H9 (cell line): ENCODE measurements around the gene ADSS1. TPM values are rescaled to one million over a fixed set of nuclear protein-coding genes. Genes with fewer than 3 reads are reported as not detected.
A peak's percentile ranks its signal among the peaks of the same experiment; 100 is the strongest.

ENCODE experiments used
- DNase-seq: peaks from one replicate; pipeline ENCODE4 v3.0.0-alpha.2; 2017
- H2AFZ ChIP-seq: one replicate; pipeline ENCODE4 v1.6.1; 2013; ENCODE audit warnings: mild to moderate bottlenecking, low read length, control low read depth, moderate library complexity
- H2AK5ac ChIP-seq: 2 replicates; pipeline ENCODE4 v1.6.1; 2013; ENCODE audit warnings: low read length, control low read depth, mixed read lengths; ENCODE audit not compliant: insufficient read length
- H2BK120ac ChIP-seq: one replicate; pipeline ENCODE4 v1.6.1; 2013; ENCODE audit warnings: low read depth, mild to moderate bottlenecking, low read length, control low read depth, inconsistent platforms; ENCODE audit not compliant: poor library complexity, severe bottlenecking
- H2BK12ac ChIP-seq: 2 replicates; pipeline ENCODE4 v1.6.1; 2013; ENCODE audit warnings: low read length, control low read depth, mixed read lengths, low read depth; ENCODE audit not compliant: insufficient read length
- H2BK15ac ChIP-seq: 2 replicates; pipeline ENCODE4 v1.6.1; 2013; ENCODE audit warnings: low read depth, low read length, control low read depth
- H2BK20ac ChIP-seq: one replicate; pipeline ENCODE4 v1.6.1; 2013; ENCODE audit warnings: low read depth, mild to moderate bottlenecking, low read length, control low read depth, inconsistent platforms; ENCODE audit not compliant: poor library complexity, severe bottlenecking
- H2BK5ac ChIP-seq: 2 replicates; pipeline ENCODE4 v1.6.1; 2013; ENCODE audit warnings: low read length, control low read depth, mixed read lengths; ENCODE audit not compliant: insufficient read length
- H3K14ac ChIP-seq: 2 replicates; pipeline ENCODE4 v1.6.1; 2013; ENCODE audit warnings: low read length, control low read depth; ENCODE audit not compliant: insufficient read depth
- H3K18ac ChIP-seq: 2 replicates; pipeline ENCODE4 v1.6.1; 2013; ENCODE audit warnings: low read depth, mild to moderate bottlenecking, mixed read lengths, low read length, control low read depth; ENCODE audit not compliant: insufficient read length
- H3K23ac ChIP-seq: 2 replicates; pipeline ENCODE4 v1.6.1; 2013; ENCODE audit warnings: low read length, control low read depth, mixed read lengths, low read depth; ENCODE audit not compliant: insufficient read length
- H3K23me2 ChIP-seq: 2 replicates; pipeline ENCODE4 v1.6.1; 2013; ENCODE audit warnings: low read depth, mild to moderate bottlenecking, mixed read lengths, low read length, control low read depth; ENCODE audit not compliant: insufficient read length, poor library complexity, severe bottlenecking
- H3K27ac ChIP-seq: 2 replicates; pipeline ENCODE4 v1.5.1; 2013; ENCODE audit warnings: low read length, control low read depth, mixed read lengths, low read depth; ENCODE audit not compliant: insufficient read length
- H3K27me3 ChIP-seq: 2 replicates; pipeline ENCODE4 v1.6.1; 2013; ENCODE audit warnings: low read length, control low read depth, inconsistent platforms; ENCODE audit not compliant: insufficient read depth
- H3K4ac ChIP-seq: 2 replicates; pipeline ENCODE4 v1.6.1; 2013; ENCODE audit warnings: low read depth, mild to moderate bottlenecking, control low read depth, inconsistent platforms, low read length, moderate library complexity
- H3K4me1 ChIP-seq: 2 replicates; pipeline ENCODE4 v1.6.1; 2013; ENCODE audit warnings: low read length, control low read depth, inconsistent platforms; ENCODE audit not compliant: insufficient read depth
- H3K4me2 ChIP-seq: 2 replicates; pipeline ENCODE4 v1.6.1; 2013; ENCODE audit warnings: low read length, control low read depth, mixed read lengths; ENCODE audit not compliant: insufficient read length, insufficient read depth
- H3K56ac ChIP-seq: 2 replicates; pipeline ENCODE4 v1.6.1; 2013; ENCODE audit warnings: low read depth, mild to moderate bottlenecking, mixed read lengths, low read length, control low read depth; ENCODE audit not compliant: insufficient read length
- H3K79me1 ChIP-seq: 2 replicates; pipeline ENCODE4 v1.6.1; 2013; ENCODE audit warnings: low read depth, mild to moderate bottlenecking, moderate library complexity, low read length, control low read depth, inconsistent platforms; ENCODE audit not compliant: insufficient read depth, poor library complexity, severe bottlenecking
- H3K79me2 ChIP-seq: 2 replicates; pipeline ENCODE4 v1.6.1; 2013; ENCODE audit warnings: low read length, control low read depth, inconsistent platforms; ENCODE audit not compliant: insufficient read depth
- H3K9ac ChIP-seq: 2 replicates; pipeline ENCODE4 v1.6.1; 2013; ENCODE audit warnings: low read length, control low read depth, mixed read lengths; ENCODE audit not compliant: insufficient read length; ENCODE audit errors: extremely low read depth
- H3K9me3 ChIP-seq: one replicate; pipeline ENCODE4 v1.6.1; 2013; ENCODE audit warnings: low read depth, low read length, inconsistent platforms; ENCODE audit not compliant: control insufficient read depth
- H3T11ph ChIP-seq: one replicate; pipeline ENCODE4 v1.6.1; 2013; ENCODE audit warnings: mild to moderate bottlenecking, low read length, control low read depth, inconsistent platforms
- H4K20me1 ChIP-seq: one replicate; pipeline ENCODE4 v1.6.1; 2013; ENCODE audit not compliant: control insufficient read depth, insufficient read length, insufficient read depth
- H4K5ac ChIP-seq: 2 replicates; pipeline ENCODE4 v1.6.1; 2013; ENCODE audit warnings: low read depth, mild to moderate bottlenecking, mixed read lengths, low read length, control low read depth; ENCODE audit not compliant: insufficient read length
- H4K8ac ChIP-seq: replicated peaks from 2 replicates; pipeline ENCODE4 v1.6.1; 2013; ENCODE audit warnings: low read length, control low read depth, mixed read lengths, low read depth; ENCODE audit not compliant: insufficient read length
- H4K91ac ChIP-seq: 2 replicates; pipeline ENCODE4 v1.6.1; 2013; ENCODE audit warnings: low read depth, mild to moderate bottlenecking, moderate library complexity, mixed read lengths, low read length, control low read depth; ENCODE audit not compliant: insufficient read length
- H3K27ac Mint-ChIP-seq, 3 experiments: 2 replicates in 2 of 3; 3 replicates in 1 of 3; pipeline ENCODE4 v1.8.0; 2020 to 2021; ENCODE audit warnings: mixed read lengths in 3 of 3, mild to moderate bottlenecking in 1 of 3, moderate library complexity in 1 of 3
- H3K27me3 Mint-ChIP-seq: 2 replicates; pipeline ENCODE4 v1.8.0; 2021; ENCODE audit warnings: low read depth, mild to moderate bottlenecking, moderate library complexity, mixed read lengths
- H3K36me3 Mint-ChIP-seq, 3 experiments: 2 replicates in 2 of 3; 3 replicates in 1 of 3; pipeline ENCODE4 v1.8.0; 2020 to 2021; ENCODE audit warnings: low read depth in 3 of 3, mixed read lengths in 3 of 3; ENCODE audit not compliant: insufficient read depth in 1 of 3
- H3K4me1 Mint-ChIP-seq, 2 experiments: 2 replicates each; pipeline ENCODE4 v1.8.0; 2020; ENCODE audit warnings: mixed read lengths in 2 of 2
- H3K4me3 Mint-ChIP-seq, 2 experiments: 2 replicates in 1 of 2; 3 replicates in 1 of 2; pipeline ENCODE4 v1.8.0; 2020 to 2021; ENCODE audit warnings: mild to moderate bottlenecking in 2 of 2, mixed read lengths in 2 of 2, moderate library complexity in 1 of 2
- H3K9me3 Mint-ChIP-seq, 2 experiments: 2 replicates in 1 of 2; 3 replicates in 1 of 2; pipeline ENCODE4 v1.8.0; 2020; ENCODE audit warnings: mild to moderate bottlenecking in 2 of 2, mixed read lengths in 2 of 2, moderate library complexity in 1 of 2
- WGBS: extraction: QIAGEN DNeasy Blood & Tissue Kit; methylation state at CpG from one replicate; pipeline ENCODE4 v1.1.7; 2013; ENCODE audit warnings: missing lambda C conversion rate, low lambda C conversion rate, mixed read lengths; ENCODE audit not compliant: insufficient read length; ENCODE audit errors: extremely low coverage; 5-methylcytosine and 5-hydroxymethylcytosine counted together
- total RNA-seq: library from RNA; stranded (reverse); gene quantifications from 2 replicates; pipeline ENCODE4 v1.2.1, GENCODE V29; 2021
- TF ChIP-seq, protein P1 (sequence below): fragments of 200-600 bp; sonication (generic); conservative IDR thresholded peaks from 3 replicates; pipeline ENCODE4 v1.8.0; 2021; ENCODE audit warnings: antibody characterized with exemption, mild to moderate bottlenecking

The ADSS1 gene
- total RNA-seq, 1 experiment from 2014 or later = 8.5 TPM

DNA sequence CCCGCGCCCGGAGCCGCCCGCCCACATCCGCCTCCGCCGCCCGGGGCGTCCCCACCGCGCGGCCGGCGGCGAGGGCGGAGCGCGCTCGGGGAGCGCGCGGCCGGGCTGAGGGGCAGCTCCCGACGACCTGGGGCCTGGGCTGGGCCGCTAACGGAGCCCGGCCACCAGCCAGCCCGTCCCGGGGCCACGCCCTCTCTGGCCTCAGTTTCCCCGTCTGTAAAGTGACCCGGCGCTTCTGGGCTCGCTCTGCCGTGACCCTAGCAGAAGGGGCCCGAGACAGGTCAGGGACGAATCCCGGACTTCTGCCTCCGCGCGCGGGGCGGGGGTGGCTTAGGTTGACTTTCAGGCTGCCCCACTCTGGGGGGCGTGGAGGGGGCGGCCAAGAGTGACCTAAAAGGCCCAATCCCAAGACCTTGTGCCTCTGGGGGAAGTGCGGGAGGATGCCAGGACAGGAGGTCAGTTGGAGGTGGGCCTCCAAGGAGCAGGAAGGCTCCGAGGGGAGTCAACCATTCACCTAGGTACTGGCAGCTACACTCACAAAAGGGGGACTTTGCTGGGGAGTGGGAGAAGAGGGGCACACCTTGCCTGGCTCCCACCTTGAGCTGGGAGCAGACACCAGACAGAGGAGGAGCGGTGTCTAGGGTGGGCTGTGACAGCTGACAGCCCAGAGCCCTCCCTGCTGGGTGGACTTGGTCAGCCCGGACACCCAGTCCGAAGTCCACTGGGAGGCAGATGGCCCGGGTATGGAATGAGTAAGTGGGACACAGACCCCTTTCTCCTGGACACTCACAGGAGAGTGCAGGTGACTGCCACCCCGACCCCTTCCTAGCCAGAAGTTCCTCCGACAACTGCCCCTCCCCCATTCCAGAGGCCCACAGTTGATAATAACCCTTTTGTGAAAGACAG, 72.0 kb downstream of the ADSS1 start:
- Mint-ChIP-seq H3K4me3 (peak overlapping the region; percentile 65 to 79), H3K27ac (no peak overlapping the region), H3K9me3 (no peaks in the 10 kb centered on the region; a peak in 1 of 5 replicates), H3K4me1 (peaks cover 36 to 60% of the 10 kb centered on the region in 2 experiments), H3K36me3 (peaks cover 6 to 8% (median 6%) of the 10 kb centered on the region in 3 experiments; a peak in 6 of 7 replicates), H3K27me3 (peaks cover 43% of the 10 kb centered on the region)
- Histone ChIP-seq H2BK20ac (no peak overlapping the region), H2AFZ (no peak overlapping the region), H3K4me2 (peak overlapping the region; percentile 26), H3K27me3 (peaks cover 6% of the 10 kb centered on the region; the same call in 1 of the 2 replicates), H2BK5ac (no peak overlapping the region), H2BK12ac (no peak overlapping the region), H3K23ac (no peak overlapping the region), H3K79me2 (no peaks in the 10 kb centered on the region; the same call in 1 of the 2 replicates), H2BK15ac (no peak overlapping the region), H2AK5ac (no peak overlapping the region), H3K79me1 (peaks cover 3% of the 10 kb centered on the region), H3K9ac (no peak overlapping the region), H3K9me3 (no peaks in the 10 kb centered on the region), H3K23me2 (peaks cover 17% of the 10 kb centered on the region), H3K4me1 (peaks cover 6% of the 10 kb centered on the region; the same call in 1 of the 2 replicates), H4K5ac (no peak overlapping the region), H3K14ac (no peak overlapping the region), H3K56ac (no peak overlapping the region), H3K27ac (no peak overlapping the region), H4K91ac (no peak overlapping the region), H4K8ac (no peak overlapping the region), H3K18ac (no peak overlapping the region), H3T11ph (no peak overlapping the region), H4K20me1 (no peaks in the 10 kb centered on the region), H3K4ac (no peak overlapping the region), H2BK120ac (no peak overlapping the region)
- TF ChIP-seq, protein P1, sequence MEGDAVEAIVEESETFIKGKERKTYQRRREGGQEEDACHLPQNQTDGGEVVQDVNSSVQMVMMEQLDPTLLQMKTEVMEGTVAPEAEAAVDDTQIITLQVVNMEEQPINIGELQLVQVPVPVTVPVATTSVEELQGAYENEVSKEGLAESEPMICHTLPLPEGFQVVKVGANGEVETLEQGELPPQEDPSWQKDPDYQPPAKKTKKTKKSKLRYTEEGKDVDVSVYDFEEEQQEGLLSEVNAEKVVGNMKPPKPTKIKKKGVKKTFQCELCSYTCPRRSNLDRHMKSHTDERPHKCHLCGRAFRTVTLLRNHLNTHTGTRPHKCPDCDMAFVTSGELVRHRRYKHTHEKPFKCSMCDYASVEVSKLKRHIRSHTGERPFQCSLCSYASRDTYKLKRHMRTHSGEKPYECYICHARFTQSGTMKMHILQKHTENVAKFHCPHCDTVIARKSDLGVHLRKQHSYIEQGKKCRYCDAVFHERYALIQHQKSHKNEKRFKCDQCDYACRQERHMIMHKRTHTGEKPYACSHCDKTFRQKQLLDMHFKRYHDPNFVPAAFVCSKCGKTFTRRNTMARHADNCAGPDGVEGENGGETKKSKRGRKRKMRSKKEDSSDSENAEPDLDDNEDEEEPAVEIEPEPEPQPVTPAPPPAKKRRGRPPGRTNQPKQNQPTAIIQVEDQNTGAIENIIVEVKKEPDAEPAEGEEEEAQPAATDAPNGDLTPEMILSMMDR = no peak
- no CpG with 5 or more reads among the region's 55 CpGs for WGBS
- no peak for DNase-seq
